Endothelial cell of umbilical vein (primary cell): ENCODE measurements around the gene CEACAM4.
"Not testable (repeated sequence)": the region's sequence is repeated elsewhere in the genome, so short reads cannot be mapped to it uniquely, and the experiment has no call there.

Experiments used
- CTCF ChIP-seq, 2 donors: IDR thresholded peaks; 1 replicate in 1 of 2; 2 replicates in 1 of 2; pipeline ENCODE4 v1.5.1; 2011; ENCODE audit warnings: low read length in 2 of 2, mild to moderate bottlenecking in 2 of 2, moderate library complexity in 2 of 2, control low read depth in 1 of 2, inconsistent platforms in 1 of 2, low read depth in 1 of 2; ENCODE audit not compliant: insufficient read depth in 1 of 2; ENCODE audit errors: extremely low read depth in 1 of 2
- EZH2 ChIP-seq: IDR thresholded peaks from 2 replicates; pipeline ENCODE4 v1.6.1; 2012; ENCODE audit warnings: borderline replicate concordance, low read depth, mild to moderate bottlenecking, moderate library complexity, low read length, inconsistent platforms; ENCODE audit not compliant: severe bottlenecking
- FOS ChIP-seq: IDR thresholded peaks from 2 replicates; pipeline ENCODE4 v1.6.1; 2011; ENCODE audit warnings: mild to moderate bottlenecking, low read length, moderate library complexity, borderline replicate concordance; ENCODE audit not compliant: insufficient read depth
- JUN ChIP-seq: IDR thresholded peaks from 2 replicates; pipeline ENCODE4 v1.6.1; 2011; ENCODE audit warnings: borderline replicate concordance, low read depth; ENCODE audit not compliant: insufficient read length, insufficient read depth
- MAX ChIP-seq: IDR thresholded peaks from 2 replicates; pipeline ENCODE4 v1.6.1; 2011; ENCODE audit not compliant: insufficient read depth, insufficient read length
- POLR2A ChIP-seq: IDR thresholded peaks from 2 replicates; pipeline ENCODE4 v1.6.1; 2012; ENCODE audit warnings: low read depth, mild to moderate bottlenecking, control low read depth, low read length
- POLR2AphosphoS5 ChIP-seq: IDR thresholded peaks from 2 replicates; pipeline ENCODE4 v1.6.1; 2012; ENCODE audit warnings: low read depth, mild to moderate bottlenecking, control low read depth, low read length, moderate library complexity; ENCODE audit not compliant: insufficient read depth

GRCh38 chr19:41582577-41583182 is 44.2 kb downstream of the CEACAM4 start:
- not testable (repeated sequence) for TF ChIP-seq EZH2; CTCF (IDR thresholded peaks at IDR 0.05; ENCODE audit: extremely low read depth in 1 of 2, insufficient read depth in 1 of 2, low read depth in 1 of 2, low read length in 2 of 2); POLR2AphosphoS5; MAX; POLR2A; JUN; FOS
